GM18505 (cell line): ENCODE data around the gene SLC29A3.

Experiments
- ATAC-seq: cut with Tn5 transposase; IDR thresholded peaks from one replicate; pipeline ENCODE4 v1.9.1; 2021; ENCODE audit not compliant: unreplicated experiment
- POLR2A ChIP-seq: IDR thresholded peaks from 4 replicates; pipeline ENCODE4 v1.6.1; 2011; ENCODE audit warnings: borderline replicate concordance; ENCODE audit not compliant: insufficient read depth, insufficient read length; ENCODE audit errors: extremely low read depth

Gene SLC29A3

GRCh38 chr10:71278691-71279588 lies 40.1 kb upstream of the SLC29A3 start:
- ATAC-seq: no peak
- TF ChIP-seq POLR2A: no peak

- TF ChIP-seq POLR2A: no peak
- ATAC-seq: no peak
These were observed 39.4 kb upstream of the SLC29A3 start for GRCh38 chr10:71279590-71280170.

- no peak for ATAC-seq
These were observed 38.8 kb upstream of the SLC29A3 start for GRCh38 chr10:71280216-71280615.

GRCh38 chr10:71280825-71281224 lies 38.2 kb upstream of the SLC29A3 start:
- no peak for TF ChIP-seq POLR2A
- ATAC-seq: no peak

More at GRCh38 chr10:71280216-71280615, 38.8 kb upstream of the SLC29A3 start:
- TF ChIP-seq POLR2A: no peak

- ATAC-seq: no peak
- no peak for TF ChIP-seq POLR2A
These were observed 37.3 kb upstream of the SLC29A3 start for GRCh38 chr10:71281646-71282322.

GRCh38 chr10:71282323-71282680 lies 36.8 kb upstream of the SLC29A3 start:
- no peak for TF ChIP-seq POLR2A
- ATAC-seq: no peak

GRCh38 chr10:71283410-71283809 lies 35.6 kb upstream of the SLC29A3 start:
- no peak for ATAC-seq

GRCh38 chr10:71283876-71284275 lies 35.2 kb upstream of the SLC29A3 start:
- no peak for ATAC-seq
- TF ChIP-seq POLR2A: no peak

More at GRCh38 chr10:71283410-71283809, 35.6 kb upstream of the SLC29A3 start:
- no peak for TF ChIP-seq POLR2A

GRCh38 chr10:71284544-71285179 lies 34.4 kb upstream of the SLC29A3 start:
- ATAC-seq: no peak
- no peak for TF ChIP-seq POLR2A

- no peak for ATAC-seq
- TF ChIP-seq POLR2A: no peak
These were observed 33.9 kb upstream of the SLC29A3 start for GRCh38 chr10:71285180-71285545.

- no peak for TF ChIP-seq POLR2A
- ATAC-seq: no peak
These were observed 33.1 kb upstream of the SLC29A3 start for GRCh38 chr10:71285986-71286385.

GRCh38 chr10:71286521-71287294 lies 32.4 kb upstream of the SLC29A3 start:
- no peak for ATAC-seq

More at GRCh38 chr10:71286521-71287294, 32.4 kb upstream of the SLC29A3 start:
- no peak for TF ChIP-seq POLR2A
